Measurements from ENCODE around the gene DNLZ.

DNA sequence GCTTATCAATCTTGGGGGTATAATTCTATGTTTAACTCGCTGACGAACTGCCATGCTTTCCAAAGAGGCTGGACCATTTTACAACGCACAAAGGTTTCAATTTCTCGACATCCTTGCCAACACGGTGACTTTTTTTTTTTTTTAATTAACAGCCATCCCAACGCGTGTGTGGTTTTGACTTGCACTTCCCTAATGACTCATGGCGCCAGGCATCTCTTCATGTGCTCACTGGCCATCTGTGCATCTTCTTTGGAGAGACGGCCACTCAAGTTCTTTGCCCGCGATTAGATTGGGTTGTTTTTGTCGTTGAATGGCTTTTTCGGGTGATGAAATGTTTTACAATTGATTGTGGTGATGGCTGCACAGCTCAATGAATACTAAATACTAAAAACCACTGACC, 22.5 kb upstream of the DNLZ start:
- TF ChIP-seq JUND (IDR thresholded peaks at IDR 0.05; ENCODE audit: low read depth, low read length) (no peak), RCOR1 (conservative IDR thresholded peaks at IDR 0.05; ENCODE audit: low read depth, low read length) (no peak), FOXM1 (IDR thresholded peaks at IDR 0.05; ENCODE audit: low read depth, low read length) (no peak), TCF12 (IDR thresholded peaks at IDR 0.05; ENCODE audit: low read depth, low read length) (no peak), RAD21 (IDR thresholded peaks at IDR 0.05; ENCODE audit: insufficient read depth, low read depth, low read length) (no peak), ZZZ3 (IDR thresholded peaks at IDR 0.05; ENCODE audit: control insufficient read depth, insufficient read length, low read depth) (no peak), CREB1 (IDR thresholded peaks at IDR 0.05; ENCODE audit: low read depth) (no peak), TBL1XR1 (IDR thresholded peaks at IDR 0.05; ENCODE audit: low read depth, low read length) (no peak), CEBPB (IDR thresholded peaks at IDR 0.05; ENCODE audit: borderline replicate concordance in 1 of 2, low read depth in 2 of 2, low read length in 2 of 2) (no peak), POLR2AphosphoS5 (IDR thresholded peaks at IDR 0.05; ENCODE audit: low read length) (no peak), POLR2A (IDR thresholded peaks at IDR 0.05; ENCODE audit: low read depth, low read length) (no peak)

Measured in GM12878 (cell line).